ENCODE data around the gene LGALS1. TPM values are rescaled to one million over a fixed set of nuclear protein-coding genes. Genes with fewer than 3 reads are reported as not detected.

LGALS1 gene
- total RNA-seq = 2,227 and 2,718 TPM in 2 replicates

DNA sequence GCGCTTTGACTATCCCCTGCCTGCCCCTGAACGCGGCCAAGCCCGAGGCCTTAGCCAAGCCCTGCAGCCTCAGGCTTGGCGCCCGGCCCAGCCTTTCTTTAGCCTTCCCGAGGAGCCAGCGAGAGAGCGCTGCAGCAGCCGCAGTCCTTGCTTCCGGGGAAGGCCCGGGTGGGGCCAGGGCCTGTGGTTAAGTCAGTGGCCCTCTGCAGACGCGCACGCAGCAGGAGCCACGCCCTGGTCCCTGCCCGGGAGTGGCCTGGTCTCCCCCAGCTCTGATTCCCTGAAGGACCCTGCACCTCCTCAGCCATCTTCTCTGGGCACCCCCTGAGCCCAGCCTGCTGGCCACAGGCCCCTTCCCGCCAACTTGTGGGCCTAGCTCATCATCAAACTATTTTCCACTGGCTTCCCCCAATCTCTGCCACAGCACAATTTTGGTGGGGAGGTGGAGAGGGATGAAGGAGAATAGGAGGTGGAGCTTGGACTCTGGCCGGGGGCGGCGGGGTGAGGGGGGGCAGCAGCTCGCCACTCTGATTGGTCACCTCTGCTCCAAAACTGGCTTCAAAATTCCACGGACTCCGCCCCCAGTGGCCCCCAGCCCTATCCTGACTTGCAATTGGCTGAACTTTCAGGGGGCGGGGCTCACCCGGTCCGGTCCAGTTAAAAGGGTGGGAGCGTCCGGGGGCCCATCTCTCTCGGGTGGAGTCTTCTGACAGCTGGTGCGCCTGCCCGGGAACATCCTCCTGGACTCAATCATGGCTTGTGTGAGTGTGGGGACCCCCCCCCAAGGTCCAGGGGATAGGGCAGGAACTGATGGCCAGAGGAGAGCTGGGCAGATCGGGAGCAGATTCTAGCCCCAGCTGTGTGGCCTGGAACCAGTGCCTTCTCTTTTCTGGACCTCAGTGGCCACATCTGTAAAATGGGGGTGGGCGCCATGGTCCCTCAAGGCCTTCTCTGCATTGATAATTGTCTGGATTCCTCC is at the start of gene LGALS1:
Gene LGALS1, plus strand, starts transcription at position 686 of the 979 bp plus-strand sequence. Its CDS starts 67 bp downstream, at position 753.

DNA sequence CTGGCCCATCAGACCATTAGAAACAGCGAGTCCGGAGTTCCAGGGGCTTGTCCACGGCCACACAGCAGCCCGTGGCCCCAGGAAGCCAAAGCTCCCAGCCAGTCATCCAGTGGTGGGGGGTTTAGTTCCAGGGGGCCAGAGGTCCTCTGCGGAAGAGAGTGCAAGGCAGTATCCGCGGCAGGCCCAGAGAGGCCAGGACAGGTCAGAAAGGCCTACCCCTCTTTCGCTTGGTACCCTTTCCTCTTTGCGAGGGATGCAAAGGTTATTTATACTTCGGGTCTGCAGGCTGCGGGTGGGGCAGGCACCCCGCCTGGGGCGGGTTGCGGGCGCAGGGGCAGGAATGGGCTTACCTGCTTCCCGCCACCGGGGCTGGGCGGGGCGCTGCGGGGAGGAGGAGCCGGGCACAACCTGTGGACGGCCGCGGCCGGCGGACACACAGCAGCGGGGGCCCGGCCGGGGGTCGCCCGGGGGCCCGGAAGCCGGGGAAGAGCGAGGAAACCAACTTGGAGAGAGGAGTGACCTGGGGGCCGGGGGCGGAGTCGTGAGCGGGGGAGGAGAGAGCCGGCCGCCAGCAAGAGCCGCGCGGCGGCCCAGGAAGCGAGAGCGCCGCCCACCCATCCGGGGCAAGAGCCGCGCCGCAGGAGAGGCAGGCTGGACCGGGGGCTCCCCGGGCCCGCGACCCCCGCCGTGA is 36.2 kb upstream of the LGALS1 start, which contains the start of gene SH3BP1:
Gene SH3BP1, plus strand, starts transcription at position 600 of the 691 bp plus-strand sequence. CDS start 119 bp downstream, outside the sequence.

DNA sequence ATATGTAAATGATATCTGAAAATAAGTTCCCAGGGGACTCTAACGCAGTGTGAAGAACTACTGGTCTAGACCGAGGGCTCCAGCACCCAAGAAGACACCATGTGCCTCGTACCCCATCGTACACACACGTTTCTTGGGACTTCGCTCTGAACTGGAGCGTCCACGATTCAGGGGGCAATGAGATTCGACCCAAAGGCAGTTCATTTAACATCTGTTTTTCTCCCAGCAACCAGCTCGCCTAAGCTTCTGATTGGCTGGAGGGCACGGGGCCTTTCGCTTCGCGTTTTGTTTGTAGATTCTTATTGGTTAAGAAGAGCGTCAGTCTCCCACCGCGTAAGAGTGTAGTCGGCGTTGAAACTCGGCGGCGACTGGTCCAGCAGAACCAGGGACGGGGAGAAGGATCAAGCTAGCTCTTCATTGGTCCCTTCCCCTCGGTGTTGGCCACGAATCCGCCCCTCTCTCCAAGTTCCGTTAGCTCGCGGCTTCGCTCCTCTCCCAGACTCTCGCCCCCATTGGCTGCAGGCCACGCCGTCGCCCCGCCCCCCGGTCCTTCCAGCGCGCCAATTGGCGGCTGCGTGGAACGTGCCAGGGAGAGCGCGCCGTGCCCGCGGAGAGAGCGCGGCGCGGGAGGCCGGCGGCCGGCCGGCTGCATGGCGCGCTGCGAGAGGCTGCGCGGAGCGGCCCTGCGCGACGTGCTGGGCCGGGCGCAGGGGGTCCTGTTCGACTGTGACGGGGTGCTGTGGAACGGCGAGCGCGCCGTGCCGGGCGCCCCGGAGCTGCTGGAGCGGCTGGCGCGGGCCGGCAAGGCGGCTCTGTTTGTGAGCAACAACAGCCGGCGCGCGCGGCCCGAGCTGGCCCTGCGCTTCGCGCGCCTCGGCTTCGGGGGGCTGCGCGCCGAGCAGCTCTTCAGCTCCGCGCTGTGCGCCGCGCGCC is 17.0 kb upstream of the LGALS1 start, which contains the start of gene PDXP:
Gene PDXP, plus strand, starts transcription at position 591 of the 933 bp plus-strand sequence. Its CDS starts 60 bp downstream, at position 651.

DNA sequence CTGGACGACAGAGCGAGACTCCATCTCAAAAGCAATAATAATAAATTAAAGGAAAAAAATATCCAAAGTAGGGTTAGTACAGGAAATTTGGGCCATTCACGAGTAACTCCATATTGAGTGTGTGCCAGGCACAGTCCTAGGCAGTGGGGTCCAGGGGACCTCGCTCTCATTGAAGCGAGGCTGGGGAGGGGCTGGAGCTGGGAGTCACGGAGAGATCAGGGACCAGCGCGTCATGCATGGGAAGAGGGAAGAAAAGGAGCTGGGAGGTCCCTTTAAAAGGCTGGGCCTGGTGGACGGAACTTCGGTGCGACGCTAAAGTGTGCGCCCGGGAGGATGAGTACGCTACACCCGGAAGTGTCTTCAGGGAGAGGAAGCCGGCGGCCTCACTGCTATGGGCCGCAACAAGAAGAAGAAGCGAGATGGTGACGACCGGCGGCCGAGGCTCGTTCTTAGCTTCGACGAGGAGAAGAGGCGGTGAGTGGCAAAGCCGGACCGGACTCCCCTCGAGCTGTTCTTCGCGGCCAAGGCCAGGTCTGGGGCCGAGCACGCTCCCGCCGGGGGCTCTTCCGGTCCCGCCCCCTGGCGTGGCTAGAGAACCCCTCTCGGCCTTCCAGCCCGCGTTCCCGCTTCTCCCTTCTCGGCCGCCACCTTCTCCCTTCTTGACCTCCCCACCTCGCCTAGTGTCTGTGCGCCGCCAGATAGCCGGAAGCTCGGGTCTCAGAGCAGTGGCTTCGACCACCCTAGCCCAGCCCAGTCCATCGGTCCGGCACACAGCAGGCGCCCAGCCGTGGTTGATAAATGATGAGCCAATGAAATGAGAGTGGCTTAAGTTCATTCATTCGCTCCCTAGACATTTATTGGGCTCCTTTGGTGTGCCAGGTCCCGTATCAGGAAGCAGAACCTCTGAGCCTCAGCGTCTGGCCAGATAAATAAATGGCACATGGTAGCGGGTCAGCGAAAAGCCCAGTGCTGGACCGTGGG is 10.9 kb downstream of the LGALS1 start, which contains the start of gene NOL12:
Gene NOL12, plus strand, starts transcription at position 342 of the 981 bp plus-strand sequence. Its CDS starts 50 bp downstream, at position 392.

DNA sequence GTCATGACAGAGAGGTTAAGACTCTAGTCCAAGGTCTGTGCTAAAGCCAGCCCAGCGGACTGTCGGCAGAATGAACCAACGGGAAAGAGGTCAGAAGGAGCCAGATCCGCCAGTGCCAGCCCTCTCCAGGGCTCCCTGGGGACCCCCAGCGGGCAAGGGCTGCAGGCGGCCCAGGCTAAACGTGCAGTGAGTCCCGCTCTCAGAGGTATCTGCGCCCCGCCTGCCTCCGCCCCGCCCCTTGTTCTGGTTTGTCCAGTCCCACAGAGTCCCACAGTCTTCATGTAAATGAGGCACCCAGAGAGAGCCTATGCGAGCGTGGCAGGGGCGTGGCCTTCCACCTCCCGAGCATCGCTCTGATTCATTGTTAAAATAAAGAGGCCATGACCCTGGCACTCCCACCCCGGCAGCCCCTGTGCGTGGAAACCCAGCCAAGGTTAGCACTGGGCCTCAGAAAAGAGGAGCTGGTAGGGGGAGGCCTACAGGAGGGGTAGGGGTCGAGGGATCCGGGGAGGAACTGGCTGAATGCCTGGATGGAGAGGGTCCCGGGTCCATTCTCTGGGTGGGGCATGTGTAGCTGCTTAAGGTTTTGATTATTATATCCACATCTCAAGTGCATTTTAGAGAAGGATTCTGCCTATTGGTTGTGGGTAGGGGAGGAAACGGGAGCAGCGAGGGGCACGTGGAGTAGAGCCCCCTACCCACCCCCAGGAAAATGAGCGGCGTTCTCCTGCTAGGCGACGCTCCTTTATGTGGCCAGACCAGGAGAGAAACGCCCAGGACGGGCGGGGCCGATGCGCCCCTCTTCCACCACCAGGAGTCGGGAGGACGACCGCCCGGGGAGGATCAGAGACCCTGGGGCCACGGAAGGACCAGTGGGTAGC is 21.5 kb downstream of the LGALS1 start, which contains the start of gene TRIOBP:
Gene TRIOBP, plus strand, starts transcription at position 392 of the 881 bp plus-strand sequence. CDS start 4,318 bp downstream, outside the sequence.

Small RNA genes within 50 kb of the gene (small RNA-seq; reads per million reads assigned to genes)
- gene RN7SL385P = not detected

Other genes starting within 250 kb of the LGALS1 start
- gene ELFN2, start 248.2 kb upstream of the LGALS1 start, total RNA-seq = under 0.01 TPM in 2 replicates
- 125 and 173 TPM in 2 replicates for gene MFNG, start 189.3 kb upstream of the LGALS1 start, total RNA-seq
- 26.9 and 33.2 TPM in 2 replicates for gene CARD10, start 156.2 kb upstream of the LGALS1 start, total RNA-seq
- gene CDC42EP1, start 115.2 kb upstream of the LGALS1 start, total RNA-seq = 39.8 and 43.1 TPM in 2 replicates
- gene LGALS2, start 95.5 kb upstream of the LGALS1 start, total RNA-seq = not detected in 2 replicates
- 44.1 and 44.8 TPM in 2 replicates for gene GGA1, start 66.8 kb upstream of the LGALS1 start, total RNA-seq
- 0.79 and 0.93 TPM in 2 replicates for gene SH3BP1, start 36.0 kb upstream of the LGALS1 start, total RNA-seq
- gene PDXP, start 16.9 kb upstream of the LGALS1 start, total RNA-seq = 9.2 and 12.9 TPM in 2 replicates
- gene NOL12, start 10.7 kb downstream of the LGALS1 start, total RNA-seq = 21.1 and 23.5 TPM in 2 replicates
- gene TRIOBP, start 21.4 kb downstream of the LGALS1 start, total RNA-seq = 83.8 and 88.0 TPM in 2 replicates
- gene GCAT, start 132.3 kb downstream of the LGALS1 start, total RNA-seq = 18.0 and 32.3 TPM in 2 replicates
- gene GALR3, start 147.7 kb downstream of the LGALS1 start, total RNA-seq = not detected in 2 replicates
- 30.6 and 41.4 TPM in 2 replicates for gene ANKRD54, start 168.7 kb downstream of the LGALS1 start, total RNA-seq
- gene EIF3L, start 173.8 kb downstream of the LGALS1 start, total RNA-seq = 327 and 367 TPM in 2 replicates
- 49.0 and 49.1 TPM in 2 replicates for gene MICALL1, start 230.7 kb downstream of the LGALS1 start, total RNA-seq

All from thoracic aorta endothelial cell (primary cell).